HL-60 (cell line): Measurements from ENCODE around the gene VAMP4.

Experiments used
- GABPA ChIP-seq: IDR thresholded peaks from 2 replicates; pipeline ENCODE4 v1.6.1; 2012; ENCODE audit warnings: low read depth
- POLR2AphosphoS5 ChIP-seq: IDR thresholded peaks from 2 replicates; pipeline ENCODE4 v1.6.1; 2012; ENCODE audit warnings: low read depth
- TF ChIP-seq, protein P1 (sequence below): IDR thresholded peaks from one replicate; pipeline ENCODE4 v1.5.1; 2011; ENCODE audit warnings: low read length, control low read depth, inconsistent platforms; ENCODE audit not compliant: insufficient read depth
- TF ChIP-seq, protein P2 (sequence below): IDR thresholded peaks from 2 replicates; pipeline ENCODE4 v1.6.1; 2012; ENCODE audit warnings: low read depth; ENCODE audit not compliant: insufficient replicate concordance

DNA sequence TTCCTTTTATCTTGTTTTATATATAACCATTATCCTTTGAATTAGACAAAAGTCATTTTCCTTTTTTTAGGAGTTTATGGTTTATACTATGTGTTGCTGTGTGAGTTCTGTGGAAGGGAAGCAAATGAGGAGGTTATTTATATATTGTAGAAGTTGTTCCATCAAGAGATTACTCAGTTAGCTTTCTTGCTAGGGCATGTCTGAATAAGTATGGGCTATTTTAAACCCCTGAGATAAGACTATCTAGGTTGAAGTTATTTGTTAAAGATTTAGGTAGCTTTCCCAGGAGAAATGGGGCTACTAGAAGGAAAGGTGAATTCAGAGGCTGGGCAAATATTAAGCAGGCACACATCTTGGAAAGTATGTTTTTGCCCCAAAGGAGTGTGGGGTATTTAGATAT lies 16.1 kb upstream of the VAMP4 start:
- no peak for TF ChIP-seq POLR2AphosphoS5
- TF ChIP-seq, protein P1, sequence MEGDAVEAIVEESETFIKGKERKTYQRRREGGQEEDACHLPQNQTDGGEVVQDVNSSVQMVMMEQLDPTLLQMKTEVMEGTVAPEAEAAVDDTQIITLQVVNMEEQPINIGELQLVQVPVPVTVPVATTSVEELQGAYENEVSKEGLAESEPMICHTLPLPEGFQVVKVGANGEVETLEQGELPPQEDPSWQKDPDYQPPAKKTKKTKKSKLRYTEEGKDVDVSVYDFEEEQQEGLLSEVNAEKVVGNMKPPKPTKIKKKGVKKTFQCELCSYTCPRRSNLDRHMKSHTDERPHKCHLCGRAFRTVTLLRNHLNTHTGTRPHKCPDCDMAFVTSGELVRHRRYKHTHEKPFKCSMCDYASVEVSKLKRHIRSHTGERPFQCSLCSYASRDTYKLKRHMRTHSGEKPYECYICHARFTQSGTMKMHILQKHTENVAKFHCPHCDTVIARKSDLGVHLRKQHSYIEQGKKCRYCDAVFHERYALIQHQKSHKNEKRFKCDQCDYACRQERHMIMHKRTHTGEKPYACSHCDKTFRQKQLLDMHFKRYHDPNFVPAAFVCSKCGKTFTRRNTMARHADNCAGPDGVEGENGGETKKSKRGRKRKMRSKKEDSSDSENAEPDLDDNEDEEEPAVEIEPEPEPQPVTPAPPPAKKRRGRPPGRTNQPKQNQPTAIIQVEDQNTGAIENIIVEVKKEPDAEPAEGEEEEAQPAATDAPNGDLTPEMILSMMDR = no peak
- no peak for TF ChIP-seq GABPA
- TF ChIP-seq, protein P2, sequence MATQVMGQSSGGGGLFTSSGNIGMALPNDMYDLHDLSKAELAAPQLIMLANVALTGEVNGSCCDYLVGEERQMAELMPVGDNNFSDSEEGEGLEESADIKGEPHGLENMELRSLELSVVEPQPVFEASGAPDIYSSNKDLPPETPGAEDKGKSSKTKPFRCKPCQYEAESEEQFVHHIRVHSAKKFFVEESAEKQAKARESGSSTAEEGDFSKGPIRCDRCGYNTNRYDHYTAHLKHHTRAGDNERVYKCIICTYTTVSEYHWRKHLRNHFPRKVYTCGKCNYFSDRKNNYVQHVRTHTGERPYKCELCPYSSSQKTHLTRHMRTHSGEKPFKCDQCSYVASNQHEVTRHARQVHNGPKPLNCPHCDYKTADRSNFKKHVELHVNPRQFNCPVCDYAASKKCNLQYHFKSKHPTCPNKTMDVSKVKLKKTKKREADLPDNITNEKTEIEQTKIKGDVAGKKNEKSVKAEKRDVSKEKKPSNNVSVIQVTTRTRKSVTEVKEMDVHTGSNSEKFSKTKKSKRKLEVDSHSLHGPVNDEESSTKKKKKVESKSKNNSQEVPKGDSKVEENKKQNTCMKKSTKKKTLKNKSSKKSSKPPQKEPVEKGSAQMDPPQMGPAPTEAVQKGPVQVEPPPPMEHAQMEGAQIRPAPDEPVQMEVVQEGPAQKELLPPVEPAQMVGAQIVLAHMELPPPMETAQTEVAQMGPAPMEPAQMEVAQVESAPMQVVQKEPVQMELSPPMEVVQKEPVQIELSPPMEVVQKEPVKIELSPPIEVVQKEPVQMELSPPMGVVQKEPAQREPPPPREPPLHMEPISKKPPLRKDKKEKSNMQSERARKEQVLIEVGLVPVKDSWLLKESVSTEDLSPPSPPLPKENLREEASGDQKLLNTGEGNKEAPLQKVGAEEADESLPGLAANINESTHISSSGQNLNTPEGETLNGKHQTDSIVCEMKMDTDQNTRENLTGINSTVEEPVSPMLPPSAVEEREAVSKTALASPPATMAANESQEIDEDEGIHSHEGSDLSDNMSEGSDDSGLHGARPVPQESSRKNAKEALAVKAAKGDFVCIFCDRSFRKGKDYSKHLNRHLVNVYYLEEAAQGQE = no peak
